Peyer's patch (tissue), 4 donors: Measurements from ENCODE around the gene LTBP3. TPM values are rescaled to one million over a fixed set of nuclear protein-coding genes. Genes with fewer than 3 reads are reported as not detected.
A peak's percentile ranks its signal among the peaks of the same experiment; 100 is the strongest.
"Not testable (repeated sequence)": the region's sequence is repeated elsewhere in the genome, so short reads cannot be mapped to it uniquely, and the experiment has no call there.

ENCODE experiments used
- DNase-seq, 3 donors: peaks; one replicate each; pipeline ENCODE4 v3.0.0-alpha.2; 2017 to 2019
- H3K27ac ChIP-seq, 4 donors: fragments of 200-600 bp; sonication (generic); one replicate each; pipeline ENCODE4 v1.5.1; 2016 to 2019
- H3K27me3 ChIP-seq, 2 donors: fragments of 200-600 bp; sonication (generic); one replicate each; pipeline ENCODE4 v1.5.1; 2019
- H3K36me3 ChIP-seq, 3 donors: fragments of 200-600 bp; sonication (generic); one replicate each; pipeline ENCODE4 v1.5.1; 2016 to 2019
- H3K4me1 ChIP-seq, 4 donors: fragments of 200-600 bp; sonication (generic); one replicate each; pipeline ENCODE4 v1.5.1; 2016 to 2019
- H3K4me3 ChIP-seq, 4 donors: fragments of 200-600 bp; sonication (generic); 1 replicate in 3 of 4; 2 replicates in 1 of 4; pipeline ENCODE4 v1.5.1; 2016 to 2019; ENCODE audit warnings: mild to moderate bottlenecking in 1 of 4
- H3K9me3 ChIP-seq, 4 donors: fragments of 200-600 bp; sonication (generic); one replicate each; pipeline ENCODE4 v1.5.1; 2016 to 2019; ENCODE audit warnings: mild to moderate bottlenecking in 1 of 4
- POLR2A ChIP-seq, 2 donors: fragments of 450-650 bp; IDR thresholded peaks; one replicate each; pipeline ENCODE4 v1.5.1; 2017; ENCODE audit warnings: antibody characterized with exemption in 2 of 2, mild to moderate bottlenecking in 2 of 2, moderate library complexity in 2 of 2
- total RNA-seq, 4 donors: library from RNA; depleted of rRNA; stranded (reverse); fragments of >200 nt; gene quantifications; one replicate each; pipeline ENCODE4 v1.1.0, GENCODE V29; 2016
- TF ChIP-seq, protein P1 (sequence below), 6 experiments: fragments of 450-650 bp in 4 of 6; fragments of 200-600 bp in 2 of 6; sonication (generic) in 1 of 6; IDR thresholded peaks; one replicate each; pipeline ENCODE4 v1.5.1; 2017 to 2019; ENCODE audit warnings: antibody characterized with exemption in 6 of 6, mild to moderate bottlenecking in 3 of 6, moderate library complexity in 1 of 6

LTBP3 gene
- total RNA-seq, 4 donors from 2014 or later = 42.0 to 150 (median 88.3) TPM

DNA sequence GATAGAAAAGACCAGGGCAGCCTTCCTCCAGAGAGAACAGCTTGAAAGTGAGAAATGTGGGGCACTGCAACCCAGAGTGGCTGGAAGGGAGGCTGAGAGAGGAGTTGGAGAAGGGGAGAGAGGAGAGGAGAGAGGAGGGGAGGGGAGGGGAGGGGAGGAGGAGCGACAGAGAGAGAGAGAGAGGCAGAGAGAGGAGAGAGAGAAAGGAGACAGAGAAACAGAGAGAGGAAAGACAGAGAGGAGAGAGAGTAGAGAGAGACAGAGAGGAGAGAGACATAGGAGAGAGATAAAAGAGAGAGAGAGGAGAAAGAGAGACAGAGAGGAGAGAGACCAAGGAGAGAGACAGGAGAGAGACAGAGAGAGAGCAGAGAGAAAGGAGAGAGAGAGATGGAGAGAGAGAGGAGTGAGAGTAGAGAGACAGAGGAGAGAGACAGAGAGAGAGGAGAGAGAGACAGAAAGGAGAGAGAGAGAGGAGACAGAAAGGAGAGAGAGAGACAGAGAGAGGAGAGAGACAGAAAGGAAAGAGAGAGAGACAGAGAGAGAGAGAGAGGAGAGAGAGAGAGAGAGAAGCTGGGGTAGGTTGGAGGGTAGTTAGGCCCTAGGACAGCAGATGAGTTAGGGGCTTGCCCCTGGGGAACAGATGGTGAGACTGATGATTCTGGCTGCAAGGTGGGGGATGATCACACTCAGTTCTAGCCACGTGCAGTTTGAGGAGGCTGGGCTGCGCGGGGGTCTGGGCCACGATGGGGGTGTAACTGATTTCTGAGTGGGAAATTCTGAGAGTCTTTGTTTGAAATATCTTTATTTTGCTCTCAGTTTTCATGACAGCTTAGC lies 41.8 kb downstream of the LTBP3 start:
- H3K4me3 ChIP-seq = no peak overlapping the region
- no peak overlapping the region for H3K27ac ChIP-seq
- no peaks in the 10 kb centered on the region for H3K4me1 ChIP-seq
- DNase-seq = no peak
- H3K9me3 ChIP-seq = no peaks in the 10 kb centered on the region
- H3K27me3 ChIP-seq = no peaks in the 10 kb centered on the region
- no peaks in the 10 kb centered on the region for H3K36me3 ChIP-seq
- TF ChIP-seq, protein P1, sequence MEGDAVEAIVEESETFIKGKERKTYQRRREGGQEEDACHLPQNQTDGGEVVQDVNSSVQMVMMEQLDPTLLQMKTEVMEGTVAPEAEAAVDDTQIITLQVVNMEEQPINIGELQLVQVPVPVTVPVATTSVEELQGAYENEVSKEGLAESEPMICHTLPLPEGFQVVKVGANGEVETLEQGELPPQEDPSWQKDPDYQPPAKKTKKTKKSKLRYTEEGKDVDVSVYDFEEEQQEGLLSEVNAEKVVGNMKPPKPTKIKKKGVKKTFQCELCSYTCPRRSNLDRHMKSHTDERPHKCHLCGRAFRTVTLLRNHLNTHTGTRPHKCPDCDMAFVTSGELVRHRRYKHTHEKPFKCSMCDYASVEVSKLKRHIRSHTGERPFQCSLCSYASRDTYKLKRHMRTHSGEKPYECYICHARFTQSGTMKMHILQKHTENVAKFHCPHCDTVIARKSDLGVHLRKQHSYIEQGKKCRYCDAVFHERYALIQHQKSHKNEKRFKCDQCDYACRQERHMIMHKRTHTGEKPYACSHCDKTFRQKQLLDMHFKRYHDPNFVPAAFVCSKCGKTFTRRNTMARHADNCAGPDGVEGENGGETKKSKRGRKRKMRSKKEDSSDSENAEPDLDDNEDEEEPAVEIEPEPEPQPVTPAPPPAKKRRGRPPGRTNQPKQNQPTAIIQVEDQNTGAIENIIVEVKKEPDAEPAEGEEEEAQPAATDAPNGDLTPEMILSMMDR (IDR thresholded peaks at IDR 0.05) = no peak
- no peak for TF ChIP-seq POLR2A (IDR thresholded peaks at IDR 0.05)

DNA sequence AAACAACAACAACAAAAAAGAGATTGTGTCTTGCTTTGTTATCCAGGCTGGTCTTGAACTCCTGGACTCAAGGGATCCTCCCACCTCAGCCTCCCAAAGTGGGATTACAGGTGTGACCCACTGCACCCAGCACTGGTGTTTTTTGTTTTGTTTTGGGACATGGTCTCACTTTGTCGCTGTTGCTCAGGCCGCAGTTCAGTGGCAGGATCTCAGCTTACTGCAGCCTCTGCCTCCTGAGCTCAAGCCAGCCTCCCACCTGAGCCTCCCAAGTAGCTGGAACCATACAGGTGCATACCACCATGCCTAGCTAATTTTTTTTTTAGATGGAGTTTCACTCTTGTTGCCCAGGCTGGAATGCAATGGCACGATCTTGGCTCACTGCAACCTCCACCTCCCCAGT lies 45.8 kb downstream of the LTBP3 start:
- not testable (repeated sequence) for H3K4me1 ChIP-seq, H3K27me3 ChIP-seq, H3K36me3 ChIP-seq, H3K27ac ChIP-seq, H3K9me3 ChIP-seq, H3K4me3 ChIP-seq
- peak in 1 of 3 donors; percentile 15 for DNase-seq

DNA sequence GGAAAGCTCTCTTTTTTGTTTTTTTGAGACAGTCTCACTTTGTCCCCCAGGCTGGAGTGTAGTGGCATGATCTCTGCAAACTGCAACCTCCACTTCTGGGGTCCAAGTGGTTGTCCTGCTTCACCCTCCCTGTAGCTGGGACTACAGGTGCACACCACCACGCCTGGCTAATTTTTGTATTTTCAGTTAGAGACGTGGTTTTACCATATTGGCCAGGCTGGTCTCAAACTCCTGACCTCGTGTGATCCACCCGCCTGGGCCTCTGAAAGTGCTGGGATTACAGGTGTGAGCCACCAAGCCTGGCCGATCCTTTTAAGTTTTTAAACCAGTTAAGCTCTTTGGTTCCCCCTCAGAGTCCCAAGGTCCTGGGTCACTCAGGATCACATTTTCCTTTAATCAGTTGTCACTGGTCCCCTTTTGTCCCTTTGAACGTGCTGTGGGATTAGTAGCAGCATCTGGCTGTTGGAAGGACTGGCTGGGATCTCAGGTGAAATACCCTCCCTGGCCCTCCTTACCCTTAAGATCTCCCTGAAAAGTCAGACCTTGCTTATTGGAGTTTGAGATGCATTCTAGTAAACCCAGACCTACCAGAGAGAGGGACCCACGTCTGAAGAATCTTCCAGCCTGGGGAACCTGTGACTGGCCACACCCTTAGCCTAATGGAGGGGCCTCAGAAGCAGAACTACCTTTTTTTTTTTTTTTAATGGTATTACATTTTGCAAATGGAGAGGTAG lies 51.2 kb downstream of the LTBP3 start:
- H3K4me1 ChIP-seq = peaks cover 0 to 40% (median 29%) of the 10 kb centered on the region in 4 donors
- H3K27ac ChIP-seq = peak overlapping the region; percentile 72 to 99 (median 94)
- peaks cover 0 to 46% (median 0%) of the 10 kb centered on the region in 3 donors for H3K36me3 ChIP-seq
- peak; percentile 13 to 43 for TF ChIP-seq POLR2A (IDR thresholded peaks at IDR 0.05)
- TF ChIP-seq, protein P1 (IDR thresholded peaks at IDR 0.05) = no peak
- peak overlapping the region in 3 of 4 donors; percentile 41 to 81 (median 67) for H3K4me3 ChIP-seq
- no peaks in the 10 kb centered on the region for H3K9me3 ChIP-seq
- H3K27me3 ChIP-seq = no peaks in the 10 kb centered on the region
- peak in 2 of 3 donors; percentile 60 to 70 for DNase-seq

DNA sequence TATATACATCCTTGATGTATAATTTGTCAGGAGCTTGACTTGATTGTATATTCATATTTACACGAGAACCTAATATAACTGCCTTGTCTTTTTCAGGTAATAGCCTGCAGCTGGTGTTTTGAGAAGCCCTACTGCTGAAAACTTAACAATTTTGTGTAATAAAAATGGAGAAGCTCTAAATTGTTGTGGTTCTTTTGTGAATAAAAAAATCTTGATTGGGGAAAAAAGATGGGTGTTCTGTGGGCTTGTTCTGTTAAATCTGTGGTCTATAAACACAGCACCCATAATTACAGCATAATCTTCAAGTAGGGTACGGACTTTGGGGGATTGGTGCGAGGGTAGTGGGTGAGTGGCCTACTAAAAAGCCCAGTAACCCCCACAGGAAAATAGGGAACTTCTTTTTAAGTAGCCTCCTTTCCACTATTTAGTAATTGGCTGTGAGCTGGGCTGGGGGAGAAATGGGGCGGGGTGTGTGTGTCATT lies 51.8 kb downstream of the LTBP3 start:
- Histone ChIP-seq H3K27ac (peak overlapping the region; percentile 72 to 99 (median 94)), H3K36me3 (peaks cover 0 to 52% (median 0%) of the 10 kb centered on the region in 3 donors), H3K9me3 (no peaks in the 10 kb centered on the region), H3K27me3 (no peaks in the 10 kb centered on the region), H3K4me1 (peaks cover 0 to 40% (median 29%) of the 10 kb centered on the region in 4 donors), H3K4me3 (peak overlapping the region in 3 of 4 donors; percentile 67 to 81 (median 79))
- DNase-seq = no peak
- TF ChIP-seq POLR2A (IDR thresholded peaks at IDR 0.05) = no peak
- TF ChIP-seq, protein P1 (IDR thresholded peaks at IDR 0.05) = no peak

DNA sequence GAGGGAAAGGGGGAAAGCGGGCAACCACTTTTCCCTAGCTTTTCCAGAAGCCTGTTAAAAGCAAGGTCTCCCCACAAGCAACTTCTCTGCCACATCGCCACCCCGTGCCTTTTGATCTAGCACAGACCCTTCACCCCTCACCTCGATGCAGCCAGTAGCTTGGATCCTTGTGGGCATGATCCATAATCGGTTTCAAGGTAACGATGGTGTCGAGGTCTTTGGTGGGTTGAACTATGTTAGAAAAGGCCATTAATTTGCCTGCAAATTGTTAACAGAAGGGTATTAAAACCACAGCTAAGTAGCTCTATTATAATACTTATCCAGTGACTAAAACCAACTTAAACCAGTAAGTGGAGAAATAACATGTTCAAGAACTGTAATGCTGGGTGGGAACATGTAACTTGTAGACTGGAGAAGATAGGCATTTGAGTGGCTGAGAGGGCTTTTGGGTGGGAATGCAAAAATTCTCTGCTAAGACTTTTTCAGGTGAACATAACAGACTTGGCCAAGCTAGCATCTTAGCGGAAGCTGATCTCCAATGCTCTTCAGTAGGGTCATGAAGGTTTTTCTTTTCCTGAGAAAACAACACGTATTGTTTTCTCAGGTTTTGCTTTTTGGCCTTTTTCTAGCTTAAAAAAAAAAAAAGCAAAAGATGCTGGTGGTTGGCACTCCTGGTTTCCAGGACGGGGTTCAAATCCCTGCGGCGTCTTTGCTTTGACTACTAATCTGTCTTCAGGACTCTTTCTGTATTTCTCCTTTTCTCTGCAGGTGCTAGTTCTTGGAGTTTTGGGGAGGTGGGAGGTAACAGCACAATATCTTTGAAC lies 52.5 kb downstream of the LTBP3 start:
- peaks cover 0 to 59% (median 0%) of the 10 kb centered on the region in 3 donors for H3K36me3 ChIP-seq
- H3K9me3 ChIP-seq = no peaks in the 10 kb centered on the region
- H3K4me3 ChIP-seq = peak overlapping the region; percentile 67 to 84 (median 80)
- H3K27me3 ChIP-seq = no peaks in the 10 kb centered on the region
- no peak for DNase-seq
- H3K27ac ChIP-seq = peak overlapping the region; percentile 72 to 99 (median 94)
- peaks cover 0 to 40% (median 29%) of the 10 kb centered on the region in 4 donors for H3K4me1 ChIP-seq
- peak; percentile 26 to 34 for TF ChIP-seq POLR2A (IDR thresholded peaks at IDR 0.05)
- TF ChIP-seq, protein P1 (IDR thresholded peaks at IDR 0.05) = peak in 1 of 6 experiments; percentile 1
